Measurements from ENCODE around the gene ZFYVE28.
"Not testable (repeated sequence)": the region's sequence is repeated elsewhere in the genome, so short reads cannot be mapped to it uniquely, and the experiment has no call there.

ZFYVE28 gene

DNA sequence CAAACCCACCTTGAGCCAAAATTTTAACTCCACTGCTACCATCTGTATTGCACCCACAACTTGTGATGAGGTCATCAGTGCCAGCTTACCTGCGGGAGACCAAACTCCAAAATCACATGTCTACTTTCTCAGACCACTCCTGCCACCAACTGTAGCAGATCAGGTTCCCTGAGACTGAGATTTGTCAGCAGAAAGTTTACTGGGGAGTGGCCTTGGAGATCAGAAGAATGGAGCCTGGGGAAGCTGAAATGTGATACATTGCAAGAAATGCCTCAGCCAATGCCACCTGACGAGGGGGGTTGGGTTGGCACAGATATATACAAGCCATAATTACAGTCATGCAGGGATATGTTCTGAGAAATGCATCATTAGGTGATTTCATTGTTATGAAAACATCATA, 195.6 kb downstream of the ZFYVE28 start:
- no peak for TF ChIP-seq SPI1 (IDR thresholded peaks at IDR 0.05; ENCODE audit: low read depth, low read length)
- DNase-seq (ENCODE audit: insufficient read length, low spot score) (no peak), FAIRE-seq (no peak)

DNA sequence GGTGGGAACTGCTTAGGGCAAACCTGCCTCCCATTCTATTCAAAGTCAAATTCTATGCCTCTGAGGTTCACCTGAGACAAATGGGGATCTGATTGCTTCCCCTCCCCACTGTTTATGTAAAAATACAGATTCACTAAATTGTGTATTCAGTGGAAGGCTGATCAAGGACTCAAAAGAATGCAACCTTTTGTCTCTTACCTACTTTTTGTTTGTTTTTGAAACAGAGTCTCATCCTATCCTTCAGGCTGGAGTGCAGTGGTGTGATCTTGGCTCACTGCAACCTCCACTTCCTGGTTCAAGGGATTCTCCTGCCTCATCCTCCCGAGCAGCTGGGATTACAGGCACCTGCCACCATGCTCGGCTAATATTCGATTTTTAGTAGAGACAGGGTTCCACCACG, 197.1 kb downstream of the ZFYVE28 start:
- FAIRE-seq; DNase-seq (ENCODE audit: insufficient read length, low spot score): not testable (repeated sequence)

DNA sequence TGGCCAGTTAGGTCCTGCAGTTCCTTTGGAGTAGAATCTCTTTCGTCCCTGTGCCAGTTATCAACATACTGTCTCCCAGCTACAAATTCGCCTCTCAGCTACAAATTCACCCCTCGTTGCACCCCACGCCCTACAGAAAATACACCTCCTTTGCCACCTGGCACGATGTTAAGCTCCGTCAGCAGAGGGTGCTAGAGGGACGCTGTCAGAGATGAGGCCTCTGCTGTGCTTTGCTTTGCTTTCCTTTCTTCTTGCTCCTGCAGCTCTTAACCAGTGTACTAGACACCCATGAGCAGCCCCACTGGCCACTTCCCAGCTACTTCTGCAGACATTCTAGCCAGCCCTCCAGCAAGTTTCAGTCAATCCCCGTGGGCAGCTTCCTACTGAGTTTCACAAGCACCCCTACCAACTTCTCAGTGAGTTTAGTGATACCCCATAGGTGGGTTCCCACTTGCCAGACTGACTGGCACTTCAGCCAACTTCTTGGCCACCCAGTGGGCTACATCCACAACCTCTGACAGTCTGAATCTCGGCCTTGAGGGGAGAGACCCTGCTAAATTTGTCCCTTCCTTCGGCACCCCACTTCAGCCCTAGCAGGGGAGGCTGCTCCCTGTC, 198.3 kb downstream of the ZFYVE28 start:
- TF ChIP-seq SPI1 (IDR thresholded peaks at IDR 0.05; ENCODE audit: low read depth, low read length) = no peak
- TF ChIP-seq POLR2AphosphoS5 (IDR thresholded peaks at IDR 0.05; ENCODE audit: low read depth, low read length) = no peak
- TF ChIP-seq PAX5 (IDR thresholded peaks at IDR 0.05; ENCODE audit: insufficient read depth, low read length, severe bottlenecking) = no peak
- no peak for TF ChIP-seq POLR2A (IDR thresholded peaks at IDR 0.05; ENCODE audit: low read depth, low read length)
- TF ChIP-seq POU2F2 (IDR thresholded peaks at IDR 0.05; ENCODE audit: low read depth, low read length) = no peak
- TF ChIP-seq TAF1 (IDR thresholded peaks at IDR 0.05; ENCODE audit: low read depth, low read length) = no peak
- FAIRE-seq = peak; percentile 91
- no peak for DNase-seq (ENCODE audit: insufficient read length, low spot score)
